WERI-Rb-1 (cell line): Measurements from ENCODE around the gene IMPA2.

Source experiments
- DNase-seq: peaks from one replicate; pipeline ENCODE4 v3.0.0-alpha.2; 2020
- H3K27ac ChIP-seq: fragments of 250-450 bp; sonication (Bioruptor Pico); 2 replicates; pipeline ENCODE4 v1.5.1; 2020; ENCODE audit warnings: mild to moderate bottlenecking, moderate library complexity
- H3K27me3 ChIP-seq: fragments of 250-450 bp; sonication (Bioruptor Pico); 2 replicates; pipeline ENCODE4 v1.5.1; 2021; ENCODE audit warnings: mild to moderate bottlenecking, low read depth, moderate library complexity; ENCODE audit not compliant: insufficient read depth, severe bottlenecking
- H3K36me3 ChIP-seq: fragments of 250-450 bp; sonication (Bioruptor Pico); 2 replicates; pipeline ENCODE4 v1.5.1; 2020; ENCODE audit warnings: mild to moderate bottlenecking, moderate library complexity
- H3K4me3 ChIP-seq: 2 replicates; pipeline ENCODE4 v1.5.1; 2011; ENCODE audit warnings: low read depth, mild to moderate bottlenecking, control low read depth, low read length
- H3K9me3 ChIP-seq: fragments of 250-450 bp; sonication (Bioruptor Pico); 2 replicates; pipeline ENCODE4 v1.5.1; 2021; ENCODE audit warnings: mild to moderate bottlenecking, moderate library complexity; ENCODE audit not compliant: severe bottlenecking
- TF ChIP-seq, protein P1 (sequence below): IDR thresholded peaks from 2 replicates; pipeline ENCODE4 v1.5.1; 2011; ENCODE audit warnings: low read depth, mild to moderate bottlenecking, control low read depth, inconsistent platforms, low read length

IMPA2 gene

DNA sequence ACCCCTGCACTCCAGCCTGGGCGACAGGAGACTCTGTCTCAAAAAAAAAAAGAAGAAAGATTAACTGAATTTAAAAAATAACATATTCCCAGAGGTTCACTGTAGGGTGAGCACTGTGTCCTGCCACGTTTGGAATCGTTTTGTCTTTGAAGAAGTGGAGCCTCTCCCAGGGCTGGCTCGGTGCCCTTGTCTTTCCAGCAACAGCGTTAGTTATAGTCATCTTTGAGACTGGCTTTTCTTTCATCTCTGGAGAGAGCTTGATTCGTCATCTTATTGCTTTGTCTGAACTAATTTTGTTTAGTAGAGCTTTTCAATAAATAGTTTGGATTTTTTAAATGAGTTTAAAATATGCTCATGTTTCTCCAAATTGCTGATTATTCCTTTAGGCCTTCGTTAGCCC lies 50.5 kb downstream of the IMPA2 start:
- Histone ChIP-seq H3K9me3 (no peaks in the 10 kb centered on the region), H3K36me3 (peaks cover 9% of the 10 kb centered on the region), H3K27me3 (no peaks in the 10 kb centered on the region), H3K4me3 (no peak overlapping the region), H3K27ac (no peak overlapping the region)
- TF ChIP-seq, protein P1, sequence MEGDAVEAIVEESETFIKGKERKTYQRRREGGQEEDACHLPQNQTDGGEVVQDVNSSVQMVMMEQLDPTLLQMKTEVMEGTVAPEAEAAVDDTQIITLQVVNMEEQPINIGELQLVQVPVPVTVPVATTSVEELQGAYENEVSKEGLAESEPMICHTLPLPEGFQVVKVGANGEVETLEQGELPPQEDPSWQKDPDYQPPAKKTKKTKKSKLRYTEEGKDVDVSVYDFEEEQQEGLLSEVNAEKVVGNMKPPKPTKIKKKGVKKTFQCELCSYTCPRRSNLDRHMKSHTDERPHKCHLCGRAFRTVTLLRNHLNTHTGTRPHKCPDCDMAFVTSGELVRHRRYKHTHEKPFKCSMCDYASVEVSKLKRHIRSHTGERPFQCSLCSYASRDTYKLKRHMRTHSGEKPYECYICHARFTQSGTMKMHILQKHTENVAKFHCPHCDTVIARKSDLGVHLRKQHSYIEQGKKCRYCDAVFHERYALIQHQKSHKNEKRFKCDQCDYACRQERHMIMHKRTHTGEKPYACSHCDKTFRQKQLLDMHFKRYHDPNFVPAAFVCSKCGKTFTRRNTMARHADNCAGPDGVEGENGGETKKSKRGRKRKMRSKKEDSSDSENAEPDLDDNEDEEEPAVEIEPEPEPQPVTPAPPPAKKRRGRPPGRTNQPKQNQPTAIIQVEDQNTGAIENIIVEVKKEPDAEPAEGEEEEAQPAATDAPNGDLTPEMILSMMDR: no peak
- DNase-seq: no peak

DNA sequence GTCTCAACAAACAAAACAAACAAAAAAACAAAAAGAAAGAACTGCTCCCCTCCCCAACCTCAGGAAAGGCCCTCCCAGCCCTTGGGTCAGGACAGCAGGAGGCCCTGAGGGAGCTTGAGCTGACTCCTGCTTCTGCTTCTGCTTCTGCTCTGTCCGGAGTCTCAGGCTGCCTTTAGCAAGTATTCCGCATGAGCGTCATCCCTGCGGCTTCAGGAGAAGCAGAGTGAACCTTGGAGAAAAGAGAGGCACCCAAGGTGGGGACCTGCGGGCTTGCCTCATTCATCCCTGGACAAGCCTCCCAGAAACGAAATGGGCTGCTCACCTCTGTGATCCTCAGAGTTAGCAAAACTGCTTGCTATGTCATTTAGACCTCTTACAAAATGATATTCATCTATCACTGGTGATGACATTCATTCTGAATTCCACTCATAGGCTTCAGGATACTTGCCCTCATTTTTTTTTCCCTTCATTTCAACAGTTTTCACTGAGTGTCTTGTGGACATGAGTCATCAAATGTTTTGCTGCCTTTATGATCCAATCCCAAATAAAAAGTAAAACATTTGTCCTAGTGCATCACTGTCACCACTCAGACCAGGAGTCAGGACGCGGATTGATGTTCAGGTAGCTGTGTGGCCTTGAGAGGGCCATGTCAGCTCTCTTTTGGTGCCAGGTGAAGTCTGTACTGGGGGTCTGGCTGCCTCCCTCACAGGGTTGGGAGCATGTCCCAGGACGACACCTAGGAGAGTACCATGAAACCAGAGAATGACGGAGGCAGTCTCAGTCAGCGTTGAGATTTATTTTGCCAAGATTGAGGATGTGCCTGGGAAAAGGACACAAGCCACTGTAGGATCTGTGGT lies 51.7 kb downstream of the IMPA2 start:
- no peak for DNase-seq
- Histone ChIP-seq H3K4me3 (no peak overlapping the region), H3K9me3 (no peaks in the 10 kb centered on the region), H3K36me3 (peaks cover 9% of the 10 kb centered on the region), H3K27me3 (no peaks in the 10 kb centered on the region), H3K27ac (no peak overlapping the region)
- TF ChIP-seq, protein P1: no peak

DNA sequence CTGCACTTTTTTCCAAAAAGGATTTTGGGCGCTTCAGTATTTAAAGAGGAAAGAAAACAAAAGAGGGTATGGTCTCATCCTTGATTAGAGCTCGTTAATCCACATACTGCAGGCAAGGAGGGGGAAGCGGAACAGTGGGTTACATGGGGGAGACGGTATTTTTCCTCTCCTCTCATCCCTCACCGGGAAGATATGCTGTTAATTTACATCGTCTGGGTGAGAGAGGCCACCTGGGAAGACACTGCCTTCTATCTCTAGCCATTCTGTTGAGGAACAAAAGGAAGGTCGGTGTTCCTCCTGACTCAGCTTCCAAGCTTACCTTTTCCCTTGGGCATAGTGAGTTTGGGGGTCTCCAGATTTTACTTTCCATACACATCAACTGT lies 52.3 kb downstream of the IMPA2 start:
- TF ChIP-seq, protein P1: no peak
- Histone ChIP-seq H3K9me3 (no peaks in the 10 kb centered on the region), H3K27me3 (no peaks in the 10 kb centered on the region), H3K4me3 (no peak overlapping the region), H3K27ac (no peak overlapping the region), H3K36me3 (peaks cover 4% of the 10 kb centered on the region)
- DNase-seq: no peak

DNA sequence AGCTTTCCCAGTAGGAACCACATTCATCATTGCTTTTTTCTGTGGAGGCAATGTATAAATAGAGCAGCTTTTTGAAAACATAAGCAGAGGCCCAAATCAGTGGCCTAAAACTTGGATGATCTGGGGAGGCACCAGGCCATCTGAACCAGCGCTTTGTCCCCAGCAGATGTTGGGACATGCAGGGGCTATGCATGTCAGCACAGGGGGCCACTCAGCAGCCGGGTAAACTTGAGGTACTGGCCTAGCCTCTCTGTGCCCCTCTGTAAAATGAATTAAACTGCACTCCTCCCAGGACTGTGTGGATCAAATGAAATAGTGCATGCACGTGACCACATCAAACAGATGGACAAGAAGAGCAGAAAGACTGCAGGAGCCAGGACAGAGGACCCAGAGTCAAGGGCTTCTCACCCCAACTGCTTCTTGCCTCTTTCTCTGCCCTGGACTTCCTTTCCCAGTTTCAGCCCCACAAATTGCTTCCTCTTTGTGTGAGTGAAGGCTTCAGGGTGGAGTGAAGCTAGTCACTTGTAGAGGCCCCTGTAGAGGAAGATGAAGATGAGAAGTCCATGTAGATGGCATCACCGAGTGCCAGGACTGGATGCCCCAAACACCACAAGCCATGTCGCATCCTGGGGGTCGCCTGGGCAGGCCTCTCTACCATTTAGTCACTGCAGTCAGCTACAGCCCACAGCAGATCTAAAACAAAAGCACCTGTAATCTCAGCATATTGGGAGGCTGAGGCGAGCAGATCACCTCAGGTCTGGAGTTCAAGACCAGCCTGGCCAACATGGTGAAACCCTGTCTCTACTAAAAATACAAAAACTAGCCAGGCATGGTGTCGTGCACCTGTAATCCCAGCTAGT lies 53.2 kb downstream of the IMPA2 start:
- DNase-seq: no peak
- TF ChIP-seq, protein P1: no peak
- Histone ChIP-seq H3K9me3 (no peaks in the 10 kb centered on the region), H3K27me3 (no peaks in the 10 kb centered on the region), H3K4me3 (no peak overlapping the region), H3K36me3 (peaks cover 4% of the 10 kb centered on the region), H3K27ac (no peak overlapping the region)

DNA sequence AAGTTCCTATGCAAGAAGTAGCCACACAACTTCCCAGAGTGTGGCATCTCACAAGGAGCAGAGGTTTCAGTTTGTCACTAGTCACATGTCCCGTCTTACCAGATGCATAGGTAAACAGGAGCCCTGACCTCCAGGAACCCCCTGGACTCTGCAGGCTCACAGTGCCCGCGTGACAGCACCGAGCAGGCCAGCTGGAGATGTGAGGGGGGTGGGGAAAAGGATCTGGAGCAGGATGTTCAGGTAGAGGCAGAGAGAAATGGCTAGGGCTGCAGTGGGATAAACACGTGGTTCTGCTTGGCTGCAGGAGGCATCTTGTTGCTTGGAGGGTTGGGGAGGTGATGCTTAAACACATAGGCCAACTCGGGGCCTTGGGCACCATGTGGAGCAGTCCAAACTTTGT lies 54.2 kb downstream of the IMPA2 start:
- H3K4me3 ChIP-seq: no peak overlapping the region
- no peak for DNase-seq
- no peak overlapping the region for H3K27ac ChIP-seq
- H3K9me3 ChIP-seq: no peaks in the 10 kb centered on the region
- no peaks in the 10 kb centered on the region for H3K27me3 ChIP-seq
- H3K36me3 ChIP-seq: peaks cover 4% of the 10 kb centered on the region; the same call in 1 of the 2 replicates
- TF ChIP-seq, protein P1: no peak
